Measurements from ENCODE around the gene C17orf67.

C17orf67 gene

GRCh38 chr17:56833809-56834379, at the start of gene C17orf67, which contains the start of gene DGKE:
Gene C17orf67, minus strand, starts transcription at chr17:56833920. Its CDS starts 18,110 bp downstream, at chr17:56815810.
Gene DGKE, plus strand, starts transcription at chr17:56834151. Its CDS starts 645 bp downstream, at chr17:56834796.
- DNase-seq = peak; percentile 99

GRCh38 chr17:56881685-56882295, 48.1 kb upstream of the C17orf67 start:
- no peak for DNase-seq

GRCh38 chr17:56880571-56880970, 46.9 kb upstream of the C17orf67 start:
- no peak for DNase-seq

- no peak for DNase-seq
Measured at GRCh38 chr17:56880133-56880532, 46.4 kb upstream of the C17orf67 start.

GRCh38 chr17:56879280-56879679, 45.6 kb upstream of the C17orf67 start:
- no peak for DNase-seq

GRCh38 chr17:56876766-56877179, 43.1 kb upstream of the C17orf67 start:
- no peak for DNase-seq

GRCh38 chr17:56870081-56870651, 36.4 kb upstream of the C17orf67 start:
- DNase-seq = no peak

- no peak for DNase-seq
Measured at GRCh38 chr17:56868716-56869115, 35.0 kb upstream of the C17orf67 start.

GRCh38 chr17:56867948-56868376, 34.2 kb upstream of the C17orf67 start:
- no peak for DNase-seq

- DNase-seq = no peak
Measured at GRCh38 chr17:56866496-56866895, 32.8 kb upstream of the C17orf67 start.

- no peak for DNase-seq
Measured at GRCh38 chr17:56866076-56866475, 32.4 kb upstream of the C17orf67 start.

- no peak for DNase-seq
Measured at GRCh38 chr17:56863974-56864373, 30.3 kb upstream of the C17orf67 start.

GRCh38 chr17:56861899-56862298, 28.2 kb upstream of the C17orf67 start:
- DNase-seq = no peak

- DNase-seq = no peak
Measured at GRCh38 chr17:56851008-56851407, 17.3 kb upstream of the C17orf67 start.

GRCh38 chr17:56850591-56850990, 16.9 kb upstream of the C17orf67 start:
- no peak for DNase-seq

- DNase-seq = no peak
Measured at GRCh38 chr17:56849131-56849530, 15.4 kb upstream of the C17orf67 start.

GRCh38 chr17:56847106-56847505, 13.4 kb upstream of the C17orf67 start:
- no peak for DNase-seq

GRCh38 chr17:56845934-56846333, 12.2 kb upstream of the C17orf67 start:
- DNase-seq = no peak

GRCh38 chr17:56842577-56842976, 8.9 kb upstream of the C17orf67 start:
- no peak for DNase-seq

- DNase-seq = no peak
Measured at GRCh38 chr17:56838687-56839086, 5.0 kb upstream of the C17orf67 start.

- no peak for DNase-seq
Measured at GRCh38 chr17:56835264-56835585, 1.5 kb upstream of the C17orf67 start.

- peak; percentile 61 to 68 for DNase-seq
Measured at GRCh38 chr17:56834380-56835263, 902 bp upstream of the C17orf67 start.

- peak; percentile 61 to 63 for DNase-seq
Measured at GRCh38 chr17:56833057-56833808, 487 bp downstream of the C17orf67 start.

All from activated CD4-positive, alpha-beta T cell treated with anti-CD3 and anti-CD28 coated beads, Interleukin-2, amount 50 U/mL, for 4 hours (primary cell).